HG02840 (cell line): ENCODE data around the gene DSN1.

Experiments
- ATAC-seq: cut with Tn5 transposase; IDR thresholded peaks from one replicate; pipeline ENCODE4 v1.9.1; 2021; ENCODE audit warnings: mild to moderate bottlenecking, moderate library complexity, moderate number of reproducible peaks; ENCODE audit not compliant: unreplicated experiment, low FRiP score

The DSN1 gene

GRCh38 chr20:36796875-36797274, 23.3 kb upstream of the DSN1 start:
- no peak for ATAC-seq

- no peak for ATAC-seq
These were observed 22.6 kb upstream of the DSN1 start for GRCh38 chr20:36796117-36796516.

- ATAC-seq = no peak
These were observed 22.1 kb upstream of the DSN1 start for GRCh38 chr20:36795691-36796090.

- no peak for ATAC-seq
These were observed 20.5 kb upstream of the DSN1 start for GRCh38 chr20:36794116-36794474.

- no peak for ATAC-seq
These were observed 19.9 kb upstream of the DSN1 start for GRCh38 chr20:36793294-36794115.

- no peak for ATAC-seq
These were observed 18.9 kb upstream of the DSN1 start for GRCh38 chr20:36792422-36792821.

- no peak for ATAC-seq
These were observed 18.3 kb upstream of the DSN1 start for GRCh38 chr20:36791862-36792261.

- ATAC-seq = no peak
These were observed 13.1 kb upstream of the DSN1 start for GRCh38 chr20:36786663-36787062.

- no peak for ATAC-seq
These were observed 12.7 kb upstream of the DSN1 start for GRCh38 chr20:36786246-36786645.

GRCh38 chr20:36785308-36785707, 11.7 kb upstream of the DSN1 start:
- ATAC-seq = no peak

- no peak for ATAC-seq
These were observed 11.3 kb upstream of the DSN1 start for GRCh38 chr20:36784900-36785299.

- no peak for ATAC-seq
These were observed 10.6 kb upstream of the DSN1 start for GRCh38 chr20:36784116-36784515.

GRCh38 chr20:36779656-36780025, 6.1 kb upstream of the DSN1 start:
- no peak for ATAC-seq

GRCh38 chr20:36778831-36779655, 5.5 kb upstream of the DSN1 start:
- no peak for ATAC-seq

GRCh38 chr20:36777576-36777975, 4.0 kb upstream of the DSN1 start:
- no peak for ATAC-seq

GRCh38 chr20:36777167-36777566, 3.6 kb upstream of the DSN1 start:
- no peak for ATAC-seq

- ATAC-seq = no peak
These were observed 2.3 kb upstream of the DSN1 start for GRCh38 chr20:36775826-36776225.

GRCh38 chr20:36775196-36775595, 1.6 kb upstream of the DSN1 start:
- no peak for ATAC-seq

- ATAC-seq = no peak
These were observed 411 bp downstream of the DSN1 start for GRCh38 chr20:36773107-36773596.

- no peak for ATAC-seq
These were observed 2.9 kb downstream of the DSN1 start for GRCh38 chr20:36770680-36771079.

GRCh38 chr20:36768768-36769430, 4.7 kb downstream of the DSN1 start:
- ATAC-seq = no peak
